GM12801 (cell line): Measurements from ENCODE around the gene COL25A1.

Source experiments
- TF ChIP-seq, protein P1 (sequence below): IDR thresholded peaks from one replicate; pipeline ENCODE4 v1.5.1; 2011; ENCODE audit warnings: control low read depth; ENCODE audit not compliant: insufficient read length; ENCODE audit errors: extremely low read depth

COL25A1 gene

GRCh38 chr4:108940149-108940548 lies 362.3 kb downstream of the COL25A1 start:
- TF ChIP-seq, protein P1, sequence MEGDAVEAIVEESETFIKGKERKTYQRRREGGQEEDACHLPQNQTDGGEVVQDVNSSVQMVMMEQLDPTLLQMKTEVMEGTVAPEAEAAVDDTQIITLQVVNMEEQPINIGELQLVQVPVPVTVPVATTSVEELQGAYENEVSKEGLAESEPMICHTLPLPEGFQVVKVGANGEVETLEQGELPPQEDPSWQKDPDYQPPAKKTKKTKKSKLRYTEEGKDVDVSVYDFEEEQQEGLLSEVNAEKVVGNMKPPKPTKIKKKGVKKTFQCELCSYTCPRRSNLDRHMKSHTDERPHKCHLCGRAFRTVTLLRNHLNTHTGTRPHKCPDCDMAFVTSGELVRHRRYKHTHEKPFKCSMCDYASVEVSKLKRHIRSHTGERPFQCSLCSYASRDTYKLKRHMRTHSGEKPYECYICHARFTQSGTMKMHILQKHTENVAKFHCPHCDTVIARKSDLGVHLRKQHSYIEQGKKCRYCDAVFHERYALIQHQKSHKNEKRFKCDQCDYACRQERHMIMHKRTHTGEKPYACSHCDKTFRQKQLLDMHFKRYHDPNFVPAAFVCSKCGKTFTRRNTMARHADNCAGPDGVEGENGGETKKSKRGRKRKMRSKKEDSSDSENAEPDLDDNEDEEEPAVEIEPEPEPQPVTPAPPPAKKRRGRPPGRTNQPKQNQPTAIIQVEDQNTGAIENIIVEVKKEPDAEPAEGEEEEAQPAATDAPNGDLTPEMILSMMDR = no peak

DNA sequence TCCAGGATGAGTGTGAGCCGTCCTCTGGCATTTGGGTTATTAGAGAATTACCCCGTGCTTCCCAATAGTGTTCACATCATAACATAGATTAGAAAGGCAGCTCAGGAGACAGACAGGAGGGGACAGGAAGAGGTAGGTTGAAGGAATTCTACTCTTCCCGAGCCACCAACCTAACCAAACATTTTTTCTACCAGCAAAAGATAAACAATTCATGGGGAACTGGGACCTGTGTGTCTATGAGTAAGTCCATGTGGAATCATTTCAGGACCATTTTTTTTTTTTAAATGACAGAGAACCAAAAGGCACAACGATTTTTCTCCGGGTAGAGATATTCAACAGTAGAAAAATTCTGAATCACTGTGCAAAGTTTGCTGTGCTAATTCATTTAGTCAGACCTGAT lies 365.4 kb downstream of the COL25A1 start:
- TF ChIP-seq, protein P1 = no peak

- TF ChIP-seq, protein P1 = no peak
These were observed 369.4 kb downstream of the COL25A1 start for GRCh38 chr4:108933046-108933445.

GRCh38 chr4:108931926-108932325 lies 370.5 kb downstream of the COL25A1 start:
- TF ChIP-seq, protein P1 = no peak

DNA sequence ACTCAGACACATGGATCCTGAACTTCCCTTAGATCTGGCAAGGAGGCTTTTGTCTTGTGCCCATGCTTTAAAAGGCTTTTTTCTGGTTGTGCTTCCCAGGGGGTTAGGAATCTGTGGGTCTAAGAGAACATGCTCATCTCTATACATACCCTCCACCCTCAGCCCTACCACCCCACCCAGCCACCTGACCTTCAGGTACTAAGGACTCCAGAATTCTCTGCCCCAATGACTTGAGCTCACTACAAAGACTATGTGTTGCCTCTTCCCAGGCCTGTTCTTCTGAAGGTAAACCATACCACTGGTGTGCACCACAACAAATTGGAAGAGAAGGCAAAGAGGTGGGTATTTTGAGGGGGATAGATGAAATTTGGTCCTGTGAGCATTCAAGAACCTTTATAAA lies 372.3 kb downstream of the COL25A1 start:
- TF ChIP-seq, protein P1 = no peak

GRCh38 chr4:108926781-108927180 lies 375.7 kb downstream of the COL25A1 start:
- TF ChIP-seq, protein P1 = no peak

- TF ChIP-seq, protein P1 = no peak
These were observed 376.4 kb downstream of the COL25A1 start for GRCh38 chr4:108926061-108926460.

DNA sequence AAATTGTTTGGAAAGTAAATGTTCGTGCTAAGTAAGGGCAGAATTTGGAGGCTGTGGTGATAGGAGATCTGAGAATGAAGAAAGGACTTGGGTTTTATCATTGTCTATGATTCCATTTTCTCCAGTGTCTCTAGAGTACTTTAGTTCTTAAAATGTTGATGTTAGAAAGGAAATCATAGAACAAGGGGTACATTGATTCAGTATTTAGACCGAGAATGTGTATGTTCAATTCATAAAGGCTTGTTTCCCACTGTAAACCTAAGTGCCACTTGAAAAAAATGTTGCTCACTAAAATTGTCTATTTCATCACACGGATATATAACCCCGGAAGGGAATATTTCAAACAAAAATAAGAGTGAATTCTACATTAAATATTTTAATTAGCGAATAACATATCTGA lies 380.3 kb downstream of the COL25A1 start:
- TF ChIP-seq, protein P1 = no peak
